ENCODE results near the gene TAS2R50. TPM values are rescaled to one million over a fixed set of nuclear protein-coding genes. Genes with fewer than 3 reads are reported as not detected.

The TAS2R50 gene
- total RNA-seq, 1 experiment from 2014 or later: 1.8 TPM

- Mint-ChIP-seq H3K27me3 (ENCODE audit: unreplicated experiment) (no peaks in the 10 kb centered on the region), H3K4me1 (ENCODE audit: low read depth, unreplicated experiment) (peaks cover 45% of the 10 kb centered on the region), H3K36me3 (ENCODE audit: insufficient read depth, unreplicated experiment) (peaks cover 6% of the 10 kb centered on the region), H3K27ac (ENCODE audit: unreplicated experiment) (peak overlapping the region; percentile 98), H3K4me3 (ENCODE audit: low read depth, unreplicated experiment) (no peak overlapping the region), H3K9me3 (ENCODE audit: low read depth, unreplicated experiment) (peaks cover 10% of the 10 kb centered on the region)
- DNase-seq: no peak
- TF ChIP-seq CTCF (IDR thresholded peaks at IDR 0.05; ENCODE audit: unreplicated experiment): no peak
- intact Hi-C loops (cut with micrococcal nuclease; ENCODE audit: unreplicated experiment): no loop called here
- CTCF ChIA-PET: interaction anchor here (1.7 kb wide), 1 partner anchor 230 kb away, joined by 5 read pairs; the partner anchor contains the start of gene SMIM10L1
- no TSS peak for BruUV-seq (replicated peaks)
Measured at GRCh38 chr12:10941369-10941768, 45.3 kb downstream of the TAS2R50 start.

GRCh38 chr12:10940389-10940788, 46.3 kb downstream of the TAS2R50 start:
- Mint-ChIP-seq H3K9me3 (ENCODE audit: low read depth, unreplicated experiment) (peaks cover 8% of the 10 kb centered on the region), H3K4me1 (ENCODE audit: low read depth, unreplicated experiment) (peaks cover 45% of the 10 kb centered on the region), H3K27ac (ENCODE audit: unreplicated experiment) (peak overlapping the region; percentile 80), H3K36me3 (ENCODE audit: insufficient read depth, unreplicated experiment) (peaks cover 6% of the 10 kb centered on the region), H3K27me3 (ENCODE audit: unreplicated experiment) (no peaks in the 10 kb centered on the region), H3K4me3 (ENCODE audit: low read depth, unreplicated experiment) (no peak overlapping the region)
- CTCF ChIA-PET: no interaction called here
- TF ChIP-seq CTCF (IDR thresholded peaks at IDR 0.05; ENCODE audit: unreplicated experiment): no peak
- BruUV-seq (replicated peaks): no TSS peak
- DNase-seq: peak; percentile 5
- intact Hi-C loops (cut with micrococcal nuclease; ENCODE audit: unreplicated experiment): no loop called here

- intact Hi-C loops (cut with micrococcal nuclease; ENCODE audit: unreplicated experiment): no loop called here
- no peak for TF ChIP-seq CTCF (IDR thresholded peaks at IDR 0.05; ENCODE audit: unreplicated experiment)
Measured at GRCh38 chr12:10939163-10939562, 47.5 kb downstream of the TAS2R50 start, which contains the start of gene TAS2R14. TSS of gene TAS2R14 (minus strand) at chr12:10939263. CDS start at chr12:10939207, 56 bp downstream.

GRCh38 chr12:10936506-10936905, 50.2 kb downstream of the TAS2R50 start:
- intact Hi-C loops (cut with micrococcal nuclease; ENCODE audit: unreplicated experiment): no loop called here
- CTCF ChIA-PET: no interaction called here
- Mint-ChIP-seq H3K36me3 (ENCODE audit: insufficient read depth, unreplicated experiment) (no peaks in the 10 kb centered on the region), H3K4me1 (ENCODE audit: low read depth, unreplicated experiment) (peaks cover 15% of the 10 kb centered on the region), H3K27ac (ENCODE audit: unreplicated experiment) (no peak overlapping the region), H3K4me3 (ENCODE audit: low read depth, unreplicated experiment) (no peak overlapping the region), H3K9me3 (ENCODE audit: low read depth, unreplicated experiment) (no peaks in the 10 kb centered on the region), H3K27me3 (ENCODE audit: unreplicated experiment) (no peaks in the 10 kb centered on the region)
- no peak for DNase-seq
- BruUV-seq (replicated peaks): no TSS peak
- TF ChIP-seq CTCF (IDR thresholded peaks at IDR 0.05; ENCODE audit: unreplicated experiment): no peak

More at GRCh38 chr12:10939163-10939562, 47.5 kb downstream of the TAS2R50 start, which contains the start of gene TAS2R14:
- H3K27me3 Mint-ChIP-seq (ENCODE audit: unreplicated experiment): no peaks in the 10 kb centered on the region
- H3K4me3 Mint-ChIP-seq (ENCODE audit: low read depth, unreplicated experiment): no peak within 1 kb of the TSS
- peaks cover 2% of the 10 kb centered on the region for H3K36me3 Mint-ChIP-seq (ENCODE audit: insufficient read depth, unreplicated experiment)
- CTCF ChIA-PET: no interaction called here
- no peak for DNase-seq
- peaks cover 36% of the 10 kb centered on the region for H3K4me1 Mint-ChIP-seq (ENCODE audit: low read depth, unreplicated experiment)
- no TSS peak for BruUV-seq (replicated peaks)
- H3K9me3 Mint-ChIP-seq (ENCODE audit: low read depth, unreplicated experiment): peaks cover 5% of the 10 kb centered on the region
- H3K27ac Mint-ChIP-seq (ENCODE audit: unreplicated experiment): no peak within 1 kb of the TSS

Other genes starting within 250 kb of the TAS2R50 start
- not detected in 2 replicates for gene TAS2R7, start 184.3 kb downstream of the TAS2R50 start, total RNA-seq (2022)
- gene TAS2R8, start 179.6 kb downstream of the TAS2R50 start, total RNA-seq (2022): not detected in 2 replicates
- gene TAS2R9, start 176.7 kb downstream of the TAS2R50 start, total RNA-seq (2022): not detected in 2 replicates
- gene TAS2R10, start 160.6 kb downstream of the TAS2R50 start, total RNA-seq (2022): 1.5 and 1.7 TPM in 2 replicates
- 3.1 and 4.7 TPM in 2 replicates for gene PRR4, start 137.4 kb downstream of the TAS2R50 start, total RNA-seq (2022)
- gene PRH1, start 102.7 kb downstream of the TAS2R50 start, total RNA-seq (2022): 12.4 and 21.9 TPM in 2 replicates
- 1.8 and 2.5 TPM in 2 replicates for gene TAS2R13, start 77.3 kb downstream of the TAS2R50 start, total RNA-seq (2022)
- not detected in 2 replicates for gene PRH2, start 57.7 kb downstream of the TAS2R50 start, total RNA-seq (2022)
- gene TAS2R14, start 47.6 kb downstream of the TAS2R50 start, total RNA-seq (2022): 2.9 TPM in 2 replicates
- 2.4 and 3.3 TPM in 2 replicates for gene TAS2R20, start 11.4 kb upstream of the TAS2R50 start, total RNA-seq (2022)
- 3.2 and 4.5 TPM in 2 replicates for gene TAS2R19, start 35.7 kb upstream of the TAS2R50 start, total RNA-seq (2022)
- gene TAS2R31, start 44.5 kb upstream of the TAS2R50 start, total RNA-seq (2022): 3.6 and 4.1 TPM in 2 replicates
- 1.1 and 2.2 TPM in 2 replicates for gene TAS2R46, start 75.4 kb upstream of the TAS2R50 start, total RNA-seq (2022)
- 1.7 and 1.8 TPM in 2 replicates for gene TAS2R43, start 105.4 kb upstream of the TAS2R50 start, total RNA-seq (2022)
- gene TAS2R30, start 147.7 kb upstream of the TAS2R50 start, total RNA-seq (2022): 2.8 and 3.5 TPM in 2 replicates
- 9.7 and 11.0 TPM in 2 replicates for gene SMIM10L1, start 184.3 kb upstream of the TAS2R50 start, total RNA-seq (2022)
- not detected in 2 replicates for gene TAS2R42, start 200.0 kb upstream of the TAS2R50 start, total RNA-seq (2022)

All from Calu3 (cell line).